Activated CD4-positive, CD25-positive, alpha-beta regulatory T cell treated with anti-CD3 and anti-CD28 coated beads, Interleukin-2, amount 50 U/mL, for 16 hours (primary cell): ENCODE results near the gene MYO5A.
"Not testable (repeated sequence)": the region's sequence is repeated elsewhere in the genome, so short reads cannot be mapped to it uniquely, and the experiment has no call there.

Source experiments
- DNase-seq: peaks from one replicate; pipeline ENCODE4 v3.0.0-alpha.2; 2020; ENCODE audit warnings: low read depth, low spot score

Gene MYO5A

GRCh38 chr15:52505151-52505550 lies 23.5 kb downstream of the MYO5A start:
- DNase-seq = no peak

- DNase-seq = no peak
These were observed 24.7 kb downstream of the MYO5A start for GRCh38 chr15:52503788-52504496.

- DNase-seq = no peak
These were observed 26.1 kb downstream of the MYO5A start for GRCh38 chr15:52502608-52503007.

DNA sequence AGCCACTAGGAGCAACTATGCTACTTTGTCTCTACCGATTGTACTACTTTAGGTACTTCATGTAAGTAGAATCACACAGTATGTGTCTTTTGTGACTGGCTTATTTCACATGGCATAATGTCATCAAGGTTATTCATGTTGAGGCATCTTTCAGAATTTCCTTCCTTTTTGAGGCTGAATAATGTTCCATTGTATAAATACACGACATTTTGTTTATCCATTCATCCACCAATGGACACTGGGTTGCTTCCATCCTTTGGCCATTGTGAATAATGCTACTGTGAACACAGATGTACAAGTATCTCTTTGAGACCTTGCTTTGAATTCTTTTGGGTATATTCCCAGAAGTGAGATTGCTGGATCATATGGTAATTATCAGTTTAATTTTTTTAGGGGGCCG lies 29.2 kb downstream of the MYO5A start:
- no peak for DNase-seq

DNA sequence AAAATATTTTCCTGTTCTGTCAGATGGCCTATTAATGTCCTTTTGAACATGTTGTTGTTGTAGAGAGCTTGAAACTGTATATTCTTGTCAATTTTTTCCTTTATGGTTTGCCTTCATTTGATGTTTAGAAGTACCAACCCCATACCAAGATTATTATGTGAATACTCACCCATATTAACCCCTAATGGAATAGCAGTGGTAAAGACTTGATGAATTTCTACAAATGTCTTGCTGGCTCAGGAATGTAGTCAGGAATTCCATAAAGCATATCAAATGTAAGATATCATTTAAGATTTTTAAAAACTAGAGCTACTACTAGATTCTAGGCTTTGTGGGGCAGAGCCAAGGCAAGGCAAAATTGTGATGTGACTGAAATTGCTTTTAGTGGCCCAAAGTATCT lies 30.0 kb downstream of the MYO5A start:
- no peak for DNase-seq

- DNase-seq = no peak
These were observed 31.8 kb downstream of the MYO5A start for GRCh38 chr15:52496776-52497470.

DNA sequence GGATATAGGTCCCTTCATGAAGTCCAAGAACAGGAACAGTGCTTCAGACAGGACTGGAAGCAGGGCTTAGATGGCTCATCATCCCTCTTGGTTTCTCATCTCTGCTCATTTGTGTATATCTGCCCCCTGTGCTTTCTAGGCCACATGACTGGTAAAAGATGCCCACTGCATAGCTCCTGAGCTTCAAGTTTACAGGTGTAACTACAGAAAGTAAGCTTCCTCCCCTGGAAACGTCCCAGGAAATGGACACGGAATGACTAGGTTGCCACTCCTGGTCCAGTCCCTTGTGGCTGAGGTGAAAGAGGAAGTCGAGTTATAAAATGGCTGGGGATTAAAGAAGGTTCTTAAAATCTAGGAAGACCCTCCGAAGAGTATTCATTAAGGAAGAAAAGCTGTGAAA lies 32.5 kb downstream of the MYO5A start:
- DNase-seq = no peak

GRCh38 chr15:52495125-52495524 lies 33.6 kb downstream of the MYO5A start:
- DNase-seq = no peak

GRCh38 chr15:52493968-52494367 lies 34.7 kb downstream of the MYO5A start:
- no peak for DNase-seq

- DNase-seq = no peak
These were observed 36.5 kb downstream of the MYO5A start for GRCh38 chr15:52492132-52492531.

DNA sequence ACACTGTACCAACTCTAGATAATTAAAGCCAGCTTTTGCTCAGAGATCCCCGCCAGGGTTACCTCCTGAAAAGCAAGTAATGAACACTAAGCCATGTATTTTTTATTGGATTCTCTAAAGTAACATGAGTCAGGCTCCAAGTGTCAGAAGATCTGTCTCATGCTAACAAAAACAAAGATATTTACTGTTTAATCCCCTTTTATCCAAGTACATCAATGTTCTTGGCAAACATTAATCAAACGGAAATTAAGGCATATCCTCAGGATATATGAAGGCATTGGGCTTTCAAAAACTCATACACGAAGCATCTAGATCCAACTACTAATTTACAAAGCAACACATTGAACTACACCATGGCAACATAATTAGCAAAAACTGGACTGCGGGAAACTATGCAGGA lies 37.2 kb downstream of the MYO5A start:
- no peak for DNase-seq

- DNase-seq = not testable (repeated sequence)
These were observed 39.2 kb downstream of the MYO5A start for GRCh38 chr15:52489430-52489829.

GRCh38 chr15:52488830-52489229 lies 39.9 kb downstream of the MYO5A start:
- DNase-seq = no peak

- no peak for DNase-seq
These were observed 42.4 kb downstream of the MYO5A start for GRCh38 chr15:52486003-52486996.

DNA sequence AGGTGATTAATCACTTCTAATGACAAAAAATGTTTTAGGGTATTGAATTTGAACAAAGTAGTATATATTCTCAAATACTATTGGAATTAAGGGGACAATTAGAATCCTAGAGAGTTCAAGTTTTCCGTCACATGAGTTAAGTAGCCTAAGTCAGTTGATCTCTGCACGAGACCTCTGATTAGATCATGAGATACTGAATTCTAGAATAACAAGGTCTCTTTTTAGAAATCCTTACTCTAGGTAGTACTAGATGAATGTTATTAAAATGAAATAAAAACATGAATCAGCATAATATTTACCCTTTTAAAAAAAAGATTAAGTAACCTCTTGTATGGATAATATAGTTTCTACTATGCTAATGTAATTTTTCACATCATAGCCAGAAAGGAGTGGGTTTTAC lies 43.4 kb downstream of the MYO5A start:
- DNase-seq = no peak

- DNase-seq = no peak
These were observed 45.0 kb downstream of the MYO5A start for GRCh38 chr15:52483707-52484106.

GRCh38 chr15:52481915-52482314 lies 46.8 kb downstream of the MYO5A start:
- no peak for DNase-seq

DNA sequence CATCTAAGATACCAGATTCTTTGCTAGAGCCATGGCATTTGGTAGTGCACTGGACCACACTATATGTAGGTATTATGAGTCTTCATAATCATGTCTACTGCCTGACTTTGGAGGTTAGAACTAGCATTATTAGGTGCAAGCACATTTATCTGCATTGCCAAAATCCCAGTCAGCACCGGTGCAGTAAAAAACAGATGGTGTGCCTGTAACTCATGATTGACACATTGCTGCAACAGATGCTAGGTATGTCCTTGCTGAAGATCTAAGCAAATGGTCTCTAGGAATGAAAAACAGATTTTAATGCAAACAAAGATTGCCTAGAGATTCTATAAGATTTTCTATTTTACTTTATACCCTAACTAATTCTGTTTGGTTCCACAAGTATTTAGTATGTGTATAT lies 47.7 kb downstream of the MYO5A start:
- DNase-seq = no peak

GRCh38 chr15:52466716-52467115 lies 62.0 kb downstream of the MYO5A start:
- DNase-seq = no peak

GRCh38 chr15:52466134-52466701 lies 62.5 kb downstream of the MYO5A start:
- no peak for DNase-seq

GRCh38 chr15:52464478-52464877 lies 64.2 kb downstream of the MYO5A start:
- DNase-seq = no peak

DNA sequence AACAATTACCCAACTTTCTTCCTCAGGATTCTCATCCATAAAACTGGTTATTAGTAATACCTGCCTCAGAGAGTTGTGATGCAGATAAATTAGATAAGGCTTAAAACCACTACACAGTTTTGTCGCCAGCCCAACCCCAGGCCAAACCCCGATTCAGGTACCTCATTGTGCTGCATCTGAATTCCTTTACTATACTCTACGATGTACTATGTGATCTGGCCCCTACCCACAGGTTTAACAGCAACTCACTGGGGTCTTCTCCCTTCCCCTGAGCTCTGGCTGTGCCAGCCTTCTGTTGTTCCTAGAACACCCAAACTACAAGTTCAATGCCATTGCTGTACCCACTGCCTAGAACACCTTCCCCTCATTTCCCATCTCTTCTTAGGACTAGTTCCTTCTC lies 64.6 kb downstream of the MYO5A start:
- no peak for DNase-seq
